ENCODE measurements around the gene SLC9A9. TPM values are rescaled to one million over a fixed set of nuclear protein-coding genes. Genes with fewer than 3 reads are reported as not detected.

The SLC9A9 gene
- total and polyA plus RNA-seq, 12 donors, result 1.3 to 8.4 (median 3.0) TPM

- WGBS, 2 donors, result 94 to 95% methylated on average over 3 of the region's 3 CpGs
- no peak overlapping the region for H3K4me3 ChIP-seq
Observed at GRCh38 chr3:143235614-143236204, 612.6 kb downstream of the SLC9A9 start.

GRCh38 chr3:143234526-143234925 is 613.7 kb downstream of the SLC9A9 start:
- 71 to 76% methylated on average over 1 of the region's 1 CpG for WGBS, 2 donors
- H3K27me3 ChIP-seq, result no peaks in the 10 kb centered on the region

More at GRCh38 chr3:143235614-143236204, 612.6 kb downstream of the SLC9A9 start:
- Histone ChIP-seq H3K36me3 (no peaks in the 10 kb centered on the region), H3K4me1 (no peaks in the 10 kb centered on the region), H3K27me3 (no peaks in the 10 kb centered on the region), H3K9me3 (peaks cover 0 to 12% (median 0%) of the 10 kb centered on the region in 11 donors), H3K27ac (no peak overlapping the region)
- no peak for TF ChIP-seq CTCF (IDR thresholded peaks at IDR 0.05)
- DNase-seq (no peak), ATAC-seq (no peak)
- intact Hi-C loops (cut with DNase I), result no loop called here

DNA sequence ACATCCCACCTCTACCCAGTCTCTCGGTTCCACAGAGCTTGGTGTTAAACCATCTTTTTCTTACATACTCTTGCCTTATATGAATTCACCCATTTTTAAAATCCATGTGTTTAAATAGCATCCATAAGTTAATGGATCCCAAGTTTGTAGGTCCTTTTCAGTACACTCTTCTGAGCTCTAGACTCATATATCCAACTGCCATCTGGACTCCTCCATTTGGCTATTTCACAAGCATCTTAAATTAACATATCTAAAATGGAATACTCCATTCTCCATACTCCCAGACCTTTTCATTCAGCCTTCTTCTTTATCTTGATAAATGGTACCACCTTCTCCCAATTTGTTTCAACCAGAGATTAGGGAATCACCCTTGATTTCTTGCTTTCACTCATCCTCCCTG is 615.3 kb downstream of the SLC9A9 start:
- no peaks in the 10 kb centered on the region for H3K36me3 ChIP-seq
- H3K4me3 ChIP-seq, result no peak overlapping the region
- ATAC-seq, result no peak
- WGBS, 2 donors, result 71 to 85% methylated on average over 1 of the region's 1 CpG
- no peak overlapping the region for H3K27ac ChIP-seq
- no peaks in the 10 kb centered on the region for H3K4me1 ChIP-seq
- H3K27me3 ChIP-seq, result no peaks in the 10 kb centered on the region
- no peak for TF ChIP-seq CTCF (IDR thresholded peaks at IDR 0.05)
- peaks cover 0 to 12% (median 0%) of the 10 kb centered on the region in 11 donors for H3K9me3 ChIP-seq
- intact Hi-C loops (cut with DNase I), result no loop called here
- no peak for DNase-seq

More at GRCh38 chr3:143234526-143234925, 613.7 kb downstream of the SLC9A9 start:
- DNase-seq (no peak), ATAC-seq (no peak)
- Histone ChIP-seq H3K4me3 (no peak overlapping the region), H3K9me3 (peaks cover 0 to 12% (median 0%) of the 10 kb centered on the region in 11 donors), H3K27ac (no peak overlapping the region), H3K4me1 (no peaks in the 10 kb centered on the region), H3K36me3 (no peaks in the 10 kb centered on the region)
- intact Hi-C loops (cut with DNase I), result no loop called here
- no peak for TF ChIP-seq CTCF (IDR thresholded peaks at IDR 0.05)

DNA sequence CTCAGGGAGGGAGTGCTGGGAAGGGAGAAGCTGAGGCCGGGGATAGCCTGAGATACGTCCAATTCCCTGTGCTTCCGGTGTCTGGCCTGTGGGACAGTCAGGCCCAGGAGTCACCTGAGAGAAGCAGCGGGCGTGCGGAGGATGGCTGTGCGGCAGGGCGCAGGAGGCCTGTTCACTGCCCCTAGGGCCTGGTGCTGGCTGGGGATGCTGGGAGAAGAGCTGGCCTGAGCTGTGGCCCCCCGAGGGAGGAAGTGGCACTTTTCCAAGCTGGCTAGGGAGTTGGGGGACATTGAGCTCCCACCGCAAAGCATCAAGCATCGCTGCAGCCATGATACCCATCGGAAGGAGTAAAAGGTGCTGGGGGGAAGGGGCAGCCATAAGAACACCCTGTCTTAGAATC is 619.9 kb downstream of the SLC9A9 start:
- intact Hi-C loops (cut with DNase I), result no loop called here
- no peak for TF ChIP-seq CTCF (IDR thresholded peaks at IDR 0.05)

More for the DNA sequence above, 619.9 kb downstream of the SLC9A9 start:
- ATAC-seq (no peak), DNase-seq (no peak)
- WGBS, 2 donors, result 95 to 96% methylated on average over 12 of the region's 12 CpGs
- no peaks in the 10 kb centered on the region for H3K36me3 ChIP-seq
- peaks cover 0 to 4% (median 0%) of the 10 kb centered on the region in 11 donors for H3K9me3 ChIP-seq
- H3K27ac ChIP-seq, result no peak overlapping the region
- H3K4me1 ChIP-seq, result no peaks in the 10 kb centered on the region
- no peak overlapping the region for H3K4me3 ChIP-seq
- no peaks in the 10 kb centered on the region for H3K27me3 ChIP-seq

Measured in heart right ventricle (tissue), 16 donors.